ENCODE results near the gene ADAM19.

Gene ADAM19

DNA sequence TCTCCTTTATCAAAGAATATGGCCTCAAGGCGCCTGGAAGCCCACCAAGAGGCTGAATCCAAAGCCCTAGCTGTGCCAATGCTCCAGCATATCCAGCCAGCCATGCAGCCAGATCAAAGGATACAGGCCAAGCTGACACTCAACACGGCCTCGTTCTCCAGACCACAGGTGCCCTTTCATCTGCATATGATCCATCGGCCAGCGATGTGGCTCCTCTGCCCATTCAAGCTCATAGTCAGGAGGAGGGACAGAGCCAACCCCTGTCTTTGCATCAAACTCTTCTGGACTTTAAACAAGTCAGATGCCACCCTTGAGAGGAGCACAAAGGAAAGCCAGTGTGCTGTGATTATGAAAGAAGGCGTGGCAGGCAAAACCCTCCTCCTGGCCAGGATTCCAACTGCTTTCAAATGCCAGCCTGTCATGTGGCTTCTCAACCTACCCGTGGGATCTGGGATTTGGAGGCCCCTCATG, 42.5 kb downstream of the ADAM19 start:
- Histone ChIP-seq H3K9ac (ENCODE audit: low read depth in 1 of 2, low read length in 2 of 2) (no peak overlapping the region), H3K27ac (ENCODE audit: low read depth, low read length) (no peak overlapping the region), H3K4me1 (ENCODE audit: control insufficient read depth in 1 of 2, insufficient read depth in 2 of 2, low read length in 2 of 2) (peaks cover 8 to 13% of the 10 kb centered on the region in 2 donors), H3K4me3 (ENCODE audit: low read depth in 1 of 2, low read length in 2 of 2) (no peak overlapping the region), H3K27me3 (ENCODE audit: control insufficient read depth in 1 of 2, insufficient read depth in 2 of 2, low read length in 2 of 2) (no peaks in the 10 kb centered on the region), H3K36me3 (ENCODE audit: control insufficient read depth in 1 of 2, insufficient read depth in 2 of 2, low read length in 2 of 2) (peaks cover 0 to 11% of the 10 kb centered on the region in 2 donors), H3K9me3 (ENCODE audit: control insufficient read depth in 1 of 2, low read length in 2 of 2) (no peaks in the 10 kb centered on the region)

GRCh38 chr5:157532022-157532421, 43.6 kb downstream of the ADAM19 start:
- H3K36me3 ChIP-seq (ENCODE audit: control insufficient read depth in 1 of 2, insufficient read depth in 2 of 2, low read length in 2 of 2): peaks cover 0 to 11% of the 10 kb centered on the region in 2 donors
- H3K27ac ChIP-seq (ENCODE audit: low read depth, low read length): no peak overlapping the region
- no peak overlapping the region for H3K4me3 ChIP-seq (ENCODE audit: low read depth in 1 of 2, low read length in 2 of 2)
- no peaks in the 10 kb centered on the region for H3K27me3 ChIP-seq (ENCODE audit: control insufficient read depth in 1 of 2, insufficient read depth in 2 of 2, low read length in 2 of 2)
- peaks cover 8 to 17% of the 10 kb centered on the region in 2 donors for H3K4me1 ChIP-seq (ENCODE audit: control insufficient read depth in 1 of 2, insufficient read depth in 2 of 2, low read length in 2 of 2)
- H3K9ac ChIP-seq (ENCODE audit: low read depth in 1 of 2, low read length in 2 of 2): no peak overlapping the region
- no peaks in the 10 kb centered on the region for H3K9me3 ChIP-seq (ENCODE audit: control insufficient read depth in 1 of 2, low read length in 2 of 2)

GRCh38 chr5:157530226-157530972, 45.2 kb downstream of the ADAM19 start:
- no peak overlapping the region for H3K9ac ChIP-seq (ENCODE audit: low read depth in 1 of 2, low read length in 2 of 2)
- no peaks in the 10 kb centered on the region for H3K27me3 ChIP-seq (ENCODE audit: control insufficient read depth in 1 of 2, insufficient read depth in 2 of 2, low read length in 2 of 2)
- H3K9me3 ChIP-seq (ENCODE audit: control insufficient read depth in 1 of 2, low read length in 2 of 2): no peaks in the 10 kb centered on the region
- no peak overlapping the region for H3K4me3 ChIP-seq (ENCODE audit: low read depth in 1 of 2, low read length in 2 of 2)
- peaks cover 0 to 8% of the 10 kb centered on the region in 2 donors for H3K36me3 ChIP-seq (ENCODE audit: control insufficient read depth in 1 of 2, insufficient read depth in 2 of 2, low read length in 2 of 2)
- peaks cover 8 to 19% of the 10 kb centered on the region in 2 donors for H3K4me1 ChIP-seq (ENCODE audit: control insufficient read depth in 1 of 2, insufficient read depth in 2 of 2, low read length in 2 of 2)
- H3K27ac ChIP-seq (ENCODE audit: low read depth, low read length): no peak overlapping the region

DNA sequence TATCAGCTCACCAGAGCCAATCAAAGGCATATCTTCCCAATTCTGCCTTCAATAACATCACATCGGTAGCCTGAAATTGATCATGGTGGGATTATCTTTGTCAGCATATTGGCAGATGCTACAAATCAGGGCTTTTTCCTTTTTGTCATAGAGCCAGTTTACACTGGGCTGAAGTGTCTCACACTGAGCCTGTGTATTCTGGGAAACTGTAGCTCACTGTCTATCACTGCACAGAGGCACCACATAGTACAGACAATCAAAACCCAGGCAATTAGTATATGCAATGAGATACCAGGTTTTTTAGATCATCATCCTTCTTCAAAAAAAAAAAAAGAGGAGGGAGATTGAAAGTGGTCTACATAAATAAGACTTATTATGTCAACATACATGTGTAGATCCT, 46.6 kb downstream of the ADAM19 start:
- Histone ChIP-seq H3K9ac (ENCODE audit: low read depth in 1 of 2, low read length in 2 of 2) (no peak overlapping the region), H3K36me3 (ENCODE audit: control insufficient read depth in 1 of 2, insufficient read depth in 2 of 2, low read length in 2 of 2) (peaks cover 0 to 8% of the 10 kb centered on the region in 2 donors), H3K27me3 (ENCODE audit: control insufficient read depth in 1 of 2, insufficient read depth in 2 of 2, low read length in 2 of 2) (no peaks in the 10 kb centered on the region), H3K9me3 (ENCODE audit: control insufficient read depth in 1 of 2, low read length in 2 of 2) (no peaks in the 10 kb centered on the region), H3K27ac (ENCODE audit: low read depth, low read length) (no peak overlapping the region), H3K4me1 (ENCODE audit: control insufficient read depth in 1 of 2, insufficient read depth in 2 of 2, low read length in 2 of 2) (peaks cover 8 to 22% of the 10 kb centered on the region in 2 donors), H3K4me3 (ENCODE audit: low read depth in 1 of 2, low read length in 2 of 2) (no peak overlapping the region)

- peaks cover 8 to 21% of the 10 kb centered on the region in 2 donors for H3K4me1 ChIP-seq (ENCODE audit: control insufficient read depth in 1 of 2, insufficient read depth in 2 of 2, low read length in 2 of 2)
- no peak overlapping the region for H3K9ac ChIP-seq (ENCODE audit: low read depth in 1 of 2, low read length in 2 of 2)
- H3K27ac ChIP-seq (ENCODE audit: low read depth, low read length): no peak overlapping the region
- H3K9me3 ChIP-seq (ENCODE audit: control insufficient read depth in 1 of 2, low read length in 2 of 2): no peaks in the 10 kb centered on the region
- H3K27me3 ChIP-seq (ENCODE audit: control insufficient read depth in 1 of 2, insufficient read depth in 2 of 2, low read length in 2 of 2): no peaks in the 10 kb centered on the region
- H3K36me3 ChIP-seq (ENCODE audit: control insufficient read depth in 1 of 2, insufficient read depth in 2 of 2, low read length in 2 of 2): peaks cover 0 to 8% of the 10 kb centered on the region in 2 donors
- H3K4me3 ChIP-seq (ENCODE audit: low read depth in 1 of 2, low read length in 2 of 2): no peak overlapping the region
Measured at GRCh38 chr5:157528036-157528632, 47.4 kb downstream of the ADAM19 start.

DNA sequence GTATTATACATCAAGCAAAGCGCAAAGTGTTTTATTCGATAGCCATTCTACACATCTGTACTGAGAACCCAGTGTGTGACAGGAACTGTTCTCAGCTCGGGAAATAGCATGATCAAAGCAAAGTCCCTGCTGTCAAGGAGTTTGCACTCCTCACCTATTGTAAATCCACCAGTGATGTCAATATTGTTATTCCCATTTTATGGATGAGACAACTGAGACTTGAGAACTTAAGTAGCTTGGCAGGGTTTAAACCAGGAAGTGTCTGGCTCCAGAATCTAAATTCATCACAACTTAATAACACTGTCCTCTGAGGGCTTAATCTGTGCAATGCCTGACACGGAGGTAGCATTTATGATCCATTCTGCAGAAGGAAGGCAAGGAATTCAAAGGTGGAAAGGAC, 50.7 kb downstream of the ADAM19 start:
- H3K9ac ChIP-seq (ENCODE audit: low read depth in 1 of 2, low read length in 2 of 2): no peak overlapping the region
- peaks cover 19 to 22% of the 10 kb centered on the region in 2 donors for H3K4me1 ChIP-seq (ENCODE audit: control insufficient read depth in 1 of 2, insufficient read depth in 2 of 2, low read length in 2 of 2)
- no peak overlapping the region for H3K27ac ChIP-seq (ENCODE audit: low read depth, low read length)
- H3K4me3 ChIP-seq (ENCODE audit: low read depth in 1 of 2, low read length in 2 of 2): no peak overlapping the region
- peaks cover 0 to 2% of the 10 kb centered on the region in 2 donors for H3K36me3 ChIP-seq (ENCODE audit: control insufficient read depth in 1 of 2, insufficient read depth in 2 of 2, low read length in 2 of 2)
- no peaks in the 10 kb centered on the region for H3K9me3 ChIP-seq (ENCODE audit: control insufficient read depth in 1 of 2, low read length in 2 of 2)
- no peaks in the 10 kb centered on the region for H3K27me3 ChIP-seq (ENCODE audit: control insufficient read depth in 1 of 2, insufficient read depth in 2 of 2, low read length in 2 of 2)

GRCh38 chr5:157523976-157524375, 51.6 kb downstream of the ADAM19 start:
- peaks cover 18 to 22% of the 10 kb centered on the region in 2 donors for H3K4me1 ChIP-seq (ENCODE audit: control insufficient read depth in 1 of 2, insufficient read depth in 2 of 2, low read length in 2 of 2)
- H3K27ac ChIP-seq (ENCODE audit: low read depth, low read length): no peak overlapping the region
- H3K9ac ChIP-seq (ENCODE audit: low read depth in 1 of 2, low read length in 2 of 2): no peak overlapping the region

DNA sequence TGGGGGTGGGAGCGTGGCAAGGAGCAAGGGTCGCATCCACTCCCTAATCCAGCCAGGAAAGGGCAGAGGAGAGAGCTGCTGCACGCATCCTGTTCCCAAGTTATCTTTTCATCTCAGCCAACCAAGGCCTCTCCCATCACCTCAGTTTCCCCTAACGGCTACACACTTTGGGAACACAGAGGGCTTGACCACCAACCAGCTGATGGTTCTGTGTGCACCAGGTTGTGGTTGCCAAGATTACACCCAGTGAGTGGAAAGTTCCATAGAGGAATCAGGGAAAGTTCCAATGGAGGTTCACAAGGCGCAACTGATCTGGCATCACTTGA, 53.9 kb downstream of the ADAM19 start:
- Histone ChIP-seq H3K4me1 (ENCODE audit: control insufficient read depth in 1 of 2, insufficient read depth in 2 of 2, low read length in 2 of 2) (peaks cover 11 to 12% of the 10 kb centered on the region in 2 donors), H3K4me3 (ENCODE audit: low read depth in 1 of 2, low read length in 2 of 2) (no peak overlapping the region), H3K9ac (ENCODE audit: low read depth in 1 of 2, low read length in 2 of 2) (no peak overlapping the region), H3K27me3 (ENCODE audit: control insufficient read depth in 1 of 2, insufficient read depth in 2 of 2, low read length in 2 of 2) (no peaks in the 10 kb centered on the region), H3K27ac (ENCODE audit: low read depth, low read length) (no peak overlapping the region), H3K9me3 (ENCODE audit: control insufficient read depth in 1 of 2, low read length in 2 of 2) (no peaks in the 10 kb centered on the region), H3K36me3 (ENCODE audit: control insufficient read depth in 1 of 2, insufficient read depth in 2 of 2, low read length in 2 of 2) (peaks cover 0 to 2% of the 10 kb centered on the region in 2 donors)

More at GRCh38 chr5:157523976-157524375, 51.6 kb downstream of the ADAM19 start:
- no peaks in the 10 kb centered on the region for H3K27me3 ChIP-seq (ENCODE audit: control insufficient read depth in 1 of 2, insufficient read depth in 2 of 2, low read length in 2 of 2)
- no peak overlapping the region for H3K4me3 ChIP-seq (ENCODE audit: low read depth in 1 of 2, low read length in 2 of 2)
- no peaks in the 10 kb centered on the region for H3K9me3 ChIP-seq (ENCODE audit: control insufficient read depth in 1 of 2, low read length in 2 of 2)
- peaks cover 0 to 2% of the 10 kb centered on the region in 2 donors for H3K36me3 ChIP-seq (ENCODE audit: control insufficient read depth in 1 of 2, insufficient read depth in 2 of 2, low read length in 2 of 2)

GRCh38 chr5:157520911-157521703, 54.5 kb downstream of the ADAM19 start:
- Histone ChIP-seq H3K36me3 (ENCODE audit: control insufficient read depth in 1 of 2, insufficient read depth in 2 of 2, low read length in 2 of 2) (peaks cover 0 to 2% of the 10 kb centered on the region in 2 donors), H3K27ac (ENCODE audit: low read depth, low read length) (no peak overlapping the region), H3K9me3 (ENCODE audit: control insufficient read depth in 1 of 2, low read length in 2 of 2) (no peaks in the 10 kb centered on the region), H3K4me1 (ENCODE audit: control insufficient read depth in 1 of 2, insufficient read depth in 2 of 2, low read length in 2 of 2) (peaks cover 13 to 16% of the 10 kb centered on the region in 2 donors), H3K27me3 (ENCODE audit: control insufficient read depth in 1 of 2, insufficient read depth in 2 of 2, low read length in 2 of 2) (no peaks in the 10 kb centered on the region), H3K4me3 (ENCODE audit: low read depth in 1 of 2, low read length in 2 of 2) (no peak overlapping the region), H3K9ac (ENCODE audit: low read depth in 1 of 2, low read length in 2 of 2) (no peak overlapping the region)
